Ishikawa (cell line): Measurements from ENCODE around the gene OPN5.
A peak's percentile ranks its signal among the peaks of the same experiment; 100 is the strongest.

Source experiments
- CEBPB ChIP-seq: IDR thresholded peaks from 2 replicates; pipeline ENCODE4 v1.6.1; 2012
- CREB1 ChIP-seq: IDR thresholded peaks from 2 replicates; pipeline ENCODE4 v1.6.1; 2012; ENCODE audit warnings: low read depth
- EGR1 ChIP-seq: IDR thresholded peaks from 2 replicates; pipeline ENCODE4 v1.6.1; 2012
- EP300 ChIP-seq: IDR thresholded peaks from 2 replicates; pipeline ENCODE4 v1.6.1; 2012; ENCODE audit warnings: borderline replicate concordance
- FOXM1 ChIP-seq: IDR thresholded peaks from 2 replicates; pipeline ENCODE4 v1.6.1; 2012; ENCODE audit warnings: low read depth, borderline replicate concordance
- MAX ChIP-seq: IDR thresholded peaks from 2 replicates; pipeline ENCODE4 v1.6.1; 2012
- NFIC ChIP-seq: IDR thresholded peaks from 2 replicates; pipeline ENCODE4 v1.6.1; 2012
- RAD21 ChIP-seq: IDR thresholded peaks from 2 replicates; pipeline ENCODE4 v1.6.1; 2012; ENCODE audit warnings: low read depth
- REST ChIP-seq: IDR thresholded peaks from 2 replicates; pipeline ENCODE4 v1.6.1; 2012; ENCODE audit warnings: low read depth, mild to moderate bottlenecking
- TAF1 ChIP-seq: IDR thresholded peaks from 2 replicates; pipeline ENCODE4 v1.6.1; 2012; ENCODE audit warnings: low read depth, mild to moderate bottlenecking
- TCF12 ChIP-seq: IDR thresholded peaks from 2 replicates; pipeline ENCODE4 v1.6.1; 2012; ENCODE audit warnings: low read depth
- TEAD4 ChIP-seq: IDR thresholded peaks from 2 replicates; pipeline ENCODE4 v1.6.1; 2012
- USF1 ChIP-seq: IDR thresholded peaks from 2 replicates; pipeline ENCODE4 v1.6.1; 2012
- YY1 ChIP-seq: IDR thresholded peaks from 2 replicates; pipeline ENCODE4 v1.6.1; 2012; ENCODE audit warnings: low read depth
- ZBTB7A ChIP-seq: IDR thresholded peaks from 2 replicates; pipeline ENCODE4 v1.6.1; 2012; ENCODE audit warnings: low read depth

Gene OPN5

GRCh38 chr6:47792216-47792733 lies 10.4 kb downstream of the OPN5 start:
- TF ChIP-seq FOXM1 (no peak), TAF1 (no peak), RAD21 (no peak), NFIC (no peak), EGR1 (no peak)

GRCh38 chr6:47794577-47795135 lies 12.8 kb downstream of the OPN5 start:
- TF ChIP-seq USF1 (no peak), MAX (no peak), RAD21 (no peak), NFIC (no peak), ZBTB7A (no peak)

GRCh38 chr6:47801984-47802383 lies 20.2 kb downstream of the OPN5 start:
- no peak for TF ChIP-seq YY1

- TF ChIP-seq TCF12 = no peak
Observed at GRCh38 chr6:47804821-47805220, 23.0 kb downstream of the OPN5 start.

GRCh38 chr6:47809873-47810272 lies 28.0 kb downstream of the OPN5 start:
- TF ChIP-seq MAX (no peak), TAF1 (no peak), TCF12 (no peak), FOXM1 (no peak), RAD21 (no peak), EGR1 (no peak), CEBPB (no peak), USF1 (no peak), NFIC (no peak), CREB1 (no peak), REST (no peak), TEAD4 (no peak), YY1 (no peak)

GRCh38 chr6:47810885-47811284 lies 29.1 kb downstream of the OPN5 start:
- peak; percentile 32; the same call in 1 of the 2 replicates for TF ChIP-seq RAD21
- no peak for TF ChIP-seq YY1

GRCh38 chr6:47811443-47811842 lies 29.6 kb downstream of the OPN5 start:
- TF ChIP-seq YY1 (no peak), NFIC (no peak), USF1 (no peak), EGR1 (no peak), FOXM1 (no peak), TEAD4 (no peak), TAF1 (no peak), RAD21 (no peak), EP300 (no peak), TCF12 (no peak), REST (no peak), ZBTB7A (no peak), CREB1 (no peak), MAX (no peak), CEBPB (no peak)
